Embryonic facial prominence (tissue), 1 donor: ENCODE measurements around the gene POP5.
A peak's percentile ranks its signal among the peaks of the same experiment; 100 is the strongest.
"Not testable (repeated sequence)": the region's sequence is repeated elsewhere in the genome, so short reads cannot be mapped to it uniquely, and the experiment has no call there.

Experiments used
- DNase-seq: peaks from one replicate; pipeline ENCODE4 v3.0.0-alpha.2; 2016; ENCODE audit errors: extremely low spot score

The POP5 gene

GRCh38 chr12:120536064-120536791 is 45.0 kb downstream of the POP5 start:
- DNase-seq, result no peak

- no peak for DNase-seq
Measured at GRCh38 chr12:120534703-120535655, 46.2 kb downstream of the POP5 start.

GRCh38 chr12:120534203-120534702 is 46.9 kb downstream of the POP5 start, which contains the start of gene RNF10:
Gene RNF10, plus strand, starts transcription at chr12:120534356. Its CDS starts 456 bp downstream, at chr12:120534812.
- DNase-seq, result peak; percentile 88

- DNase-seq, result no peak
Measured at GRCh38 chr12:120532701-120533238, 48.4 kb downstream of the POP5 start.

- not testable (repeated sequence) for DNase-seq
Measured at GRCh38 chr12:120530418-120530761, 50.8 kb downstream of the POP5 start.

- DNase-seq, result peak; percentile 24
Measured at GRCh38 chr12:120529641-120530417, 51.4 kb downstream of the POP5 start.

GRCh38 chr12:120528861-120529525 is 52.2 kb downstream of the POP5 start, which contains the start of gene COQ5:
Gene COQ5, minus strand, starts transcription at chr12:120529158. Its CDS starts 17 bp downstream, at chr12:120529141.
- DNase-seq, result peak; percentile 92
